B cell (primary cell): ENCODE results near the gene NAXE.

Experiments used
- CTCF ChIP-seq: fragments of 200-600 bp; IDR thresholded peaks from one replicate; pipeline ENCODE4 v1.8.0; 2022; ENCODE audit warnings: antibody characterized with exemption, mild to moderate bottlenecking
- EZH2 ChIP-seq: IDR thresholded peaks from 2 replicates; pipeline ENCODE4 v1.6.1; 2012; ENCODE audit warnings: borderline replicate concordance, low read depth, mild to moderate bottlenecking, moderate library complexity, low read length; ENCODE audit not compliant: insufficient read depth, poor library complexity, severe bottlenecking

- TF ChIP-seq CTCF (no peak), EZH2 (no peak)
Observed at GRCh38 chr1:156615946-156616345, 24.4 kb downstream of the NAXE start.
